WERI-Rb-1 (cell line): ENCODE data around the gene TANC1.

Experiments
- DNase-seq: peaks from one replicate; pipeline ENCODE4 v3.0.0-alpha.2; 2020
- H3K27ac ChIP-seq: fragments of 250-450 bp; sonication (Bioruptor Pico); 2 replicates; pipeline ENCODE4 v1.5.1; 2020; ENCODE audit warnings: mild to moderate bottlenecking, moderate library complexity
- H3K27me3 ChIP-seq: fragments of 250-450 bp; sonication (Bioruptor Pico); 2 replicates; pipeline ENCODE4 v1.5.1; 2021; ENCODE audit warnings: mild to moderate bottlenecking, low read depth, moderate library complexity; ENCODE audit not compliant: insufficient read depth, severe bottlenecking
- H3K36me3 ChIP-seq: fragments of 250-450 bp; sonication (Bioruptor Pico); 2 replicates; pipeline ENCODE4 v1.5.1; 2020; ENCODE audit warnings: mild to moderate bottlenecking, moderate library complexity
- H3K4me3 ChIP-seq: 2 replicates; pipeline ENCODE4 v1.5.1; 2011; ENCODE audit warnings: low read depth, mild to moderate bottlenecking, control low read depth, low read length
- H3K9me3 ChIP-seq: fragments of 250-450 bp; sonication (Bioruptor Pico); 2 replicates; pipeline ENCODE4 v1.5.1; 2021; ENCODE audit warnings: mild to moderate bottlenecking, moderate library complexity; ENCODE audit not compliant: severe bottlenecking
- TF ChIP-seq, protein P1 (sequence below): IDR thresholded peaks from 2 replicates; pipeline ENCODE4 v1.5.1; 2011; ENCODE audit warnings: low read depth, mild to moderate bottlenecking, control low read depth, inconsistent platforms, low read length

TANC1 gene

DNA sequence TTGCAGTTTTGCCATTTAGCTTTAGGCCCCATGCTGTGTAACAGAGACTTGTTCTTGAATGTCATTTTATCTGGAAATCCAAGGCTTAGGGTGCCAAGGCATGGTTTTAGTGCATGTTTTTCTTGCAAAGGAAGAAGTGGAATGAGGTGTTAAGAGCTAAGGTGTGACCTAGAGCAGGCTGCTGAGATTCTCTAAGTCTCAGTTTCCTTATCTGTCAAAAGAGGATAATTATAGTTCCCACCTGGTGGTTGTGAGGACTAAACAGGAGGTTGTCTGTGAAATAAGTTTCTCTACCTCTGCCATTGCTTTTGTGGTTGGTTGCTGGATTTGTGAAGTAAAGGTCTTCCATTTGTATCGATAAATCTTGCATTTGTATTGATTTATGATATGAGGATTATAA lies 82.0 kb downstream of the TANC1 start:
- H3K27ac ChIP-seq: no peak overlapping the region
- no peak overlapping the region for H3K4me3 ChIP-seq
- DNase-seq: no peak
- H3K36me3 ChIP-seq: no peaks in the 10 kb centered on the region
- TF ChIP-seq, protein P1, sequence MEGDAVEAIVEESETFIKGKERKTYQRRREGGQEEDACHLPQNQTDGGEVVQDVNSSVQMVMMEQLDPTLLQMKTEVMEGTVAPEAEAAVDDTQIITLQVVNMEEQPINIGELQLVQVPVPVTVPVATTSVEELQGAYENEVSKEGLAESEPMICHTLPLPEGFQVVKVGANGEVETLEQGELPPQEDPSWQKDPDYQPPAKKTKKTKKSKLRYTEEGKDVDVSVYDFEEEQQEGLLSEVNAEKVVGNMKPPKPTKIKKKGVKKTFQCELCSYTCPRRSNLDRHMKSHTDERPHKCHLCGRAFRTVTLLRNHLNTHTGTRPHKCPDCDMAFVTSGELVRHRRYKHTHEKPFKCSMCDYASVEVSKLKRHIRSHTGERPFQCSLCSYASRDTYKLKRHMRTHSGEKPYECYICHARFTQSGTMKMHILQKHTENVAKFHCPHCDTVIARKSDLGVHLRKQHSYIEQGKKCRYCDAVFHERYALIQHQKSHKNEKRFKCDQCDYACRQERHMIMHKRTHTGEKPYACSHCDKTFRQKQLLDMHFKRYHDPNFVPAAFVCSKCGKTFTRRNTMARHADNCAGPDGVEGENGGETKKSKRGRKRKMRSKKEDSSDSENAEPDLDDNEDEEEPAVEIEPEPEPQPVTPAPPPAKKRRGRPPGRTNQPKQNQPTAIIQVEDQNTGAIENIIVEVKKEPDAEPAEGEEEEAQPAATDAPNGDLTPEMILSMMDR: no peak
- no peaks in the 10 kb centered on the region for H3K9me3 ChIP-seq
- no peaks in the 10 kb centered on the region for H3K27me3 ChIP-seq

DNA sequence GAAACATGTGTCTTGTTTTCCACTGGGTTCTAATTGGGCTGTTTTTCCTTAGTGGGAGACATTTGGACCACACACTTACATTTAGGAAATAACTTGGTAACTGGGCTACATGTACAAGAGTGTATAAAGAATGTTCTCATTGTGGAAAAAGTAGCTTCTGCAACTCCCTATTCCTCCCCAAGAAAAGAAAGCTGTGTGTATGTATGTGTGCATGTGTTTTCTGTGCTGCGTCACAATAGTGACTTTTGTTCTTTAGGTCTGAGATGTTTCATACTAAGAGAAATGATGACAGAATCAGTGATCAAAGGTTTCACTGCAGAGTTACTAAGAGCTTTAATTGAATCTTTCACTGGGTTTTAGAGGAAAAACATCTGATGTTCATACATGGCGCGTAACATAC lies 82.7 kb downstream of the TANC1 start:
- DNase-seq: no peak
- no peak overlapping the region for H3K4me3 ChIP-seq
- no peak overlapping the region for H3K27ac ChIP-seq
- no peaks in the 10 kb centered on the region for H3K27me3 ChIP-seq
- no peaks in the 10 kb centered on the region for H3K9me3 ChIP-seq
- no peaks in the 10 kb centered on the region for H3K36me3 ChIP-seq
- TF ChIP-seq, protein P1: no peak

DNA sequence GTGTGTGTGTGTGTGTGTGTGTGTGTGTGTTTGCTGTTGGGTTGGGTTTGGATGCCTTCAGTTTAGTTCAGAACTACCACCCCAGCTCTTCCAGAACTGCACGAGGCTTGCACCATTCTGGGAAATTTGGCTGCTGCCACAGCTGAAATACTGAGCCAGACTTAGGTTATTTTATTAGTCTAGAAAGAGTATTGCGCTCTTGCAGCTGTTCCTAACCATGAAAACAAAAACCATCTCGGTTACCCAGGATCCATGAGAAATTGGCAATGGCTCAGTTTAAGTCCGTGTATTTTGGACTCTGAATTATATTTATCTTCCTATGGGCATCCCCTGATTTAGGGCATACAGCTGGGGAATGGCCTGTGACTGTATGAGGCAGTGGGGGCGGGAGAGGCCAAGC lies 83.2 kb downstream of the TANC1 start:
- no peak overlapping the region for H3K27ac ChIP-seq
- H3K9me3 ChIP-seq: no peaks in the 10 kb centered on the region
- no peak overlapping the region for H3K4me3 ChIP-seq
- TF ChIP-seq, protein P1: no peak
- no peaks in the 10 kb centered on the region for H3K36me3 ChIP-seq
- no peak for DNase-seq
- no peaks in the 10 kb centered on the region for H3K27me3 ChIP-seq

DNA sequence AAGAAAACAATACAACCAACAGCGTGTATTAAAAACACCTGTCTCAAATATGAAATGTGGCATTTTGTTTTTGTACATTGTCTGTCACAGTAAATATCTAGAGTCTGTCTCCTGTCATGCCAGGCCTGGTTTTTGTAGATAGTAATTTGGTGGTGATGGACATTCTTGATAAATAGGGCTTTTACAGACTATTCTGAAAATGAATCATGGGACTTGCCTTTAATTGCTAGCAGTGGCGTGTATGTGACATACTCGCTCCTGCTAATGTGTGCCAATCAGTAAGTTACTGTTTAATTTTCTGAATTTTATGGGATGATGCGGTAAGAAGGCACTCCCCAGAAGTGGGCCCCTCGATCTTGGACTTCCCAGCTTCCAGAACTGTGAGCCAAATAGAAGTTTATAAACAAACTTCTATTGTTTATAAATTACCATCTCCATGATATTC lies 83.7 kb downstream of the TANC1 start:
- no peak overlapping the region for H3K4me3 ChIP-seq
- TF ChIP-seq, protein P1: no peak
- H3K9me3 ChIP-seq: no peaks in the 10 kb centered on the region
- H3K27ac ChIP-seq: no peak overlapping the region
- no peaks in the 10 kb centered on the region for H3K27me3 ChIP-seq
- H3K36me3 ChIP-seq: no peaks in the 10 kb centered on the region
- DNase-seq: no peak

DNA sequence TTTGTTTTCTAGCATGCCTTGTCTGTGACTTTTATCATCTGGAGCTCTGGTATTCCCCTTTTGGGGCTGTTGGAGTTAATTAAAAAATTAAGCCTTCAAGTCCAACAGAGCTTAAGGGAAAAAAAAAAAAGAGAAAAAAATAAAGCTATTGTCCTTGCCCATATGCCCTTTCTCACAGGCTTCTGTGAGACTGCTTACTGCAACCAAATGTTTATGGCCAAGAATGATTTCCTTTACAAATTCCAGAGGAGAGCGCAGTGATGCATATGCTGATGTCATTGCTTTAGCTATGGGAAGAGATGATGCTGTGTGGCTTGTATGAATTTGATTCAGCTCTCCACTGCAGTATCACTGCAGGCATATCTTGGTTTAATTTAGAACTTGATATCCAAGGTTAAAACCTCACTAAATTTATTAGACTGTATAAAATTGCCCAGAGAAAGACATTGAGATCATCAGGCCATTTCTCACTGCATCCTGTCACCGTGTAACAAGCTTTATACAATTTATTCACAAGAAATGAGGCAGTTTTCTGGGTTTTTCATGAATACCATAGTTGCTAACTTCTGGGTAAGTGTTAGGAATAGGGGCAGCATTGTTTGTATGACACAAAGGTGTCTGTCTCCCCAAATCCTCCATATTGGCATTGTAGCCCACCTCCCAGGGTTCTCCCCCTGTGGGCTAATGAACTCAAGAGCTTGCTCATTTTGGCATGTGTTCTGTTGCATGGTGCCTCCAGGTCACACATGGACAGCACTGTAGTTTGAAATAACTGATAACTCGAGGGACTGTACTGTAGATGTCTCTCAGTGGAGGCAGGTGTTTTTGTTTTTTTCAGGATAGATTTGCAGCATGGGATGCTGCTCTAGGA lies 85.0 kb downstream of the TANC1 start:
- no peak for DNase-seq
- H3K36me3 ChIP-seq: no peaks in the 10 kb centered on the region
- TF ChIP-seq, protein P1: no peak
- no peaks in the 10 kb centered on the region for H3K9me3 ChIP-seq
- H3K27ac ChIP-seq: peak overlapping the region; percentile 28
- no peak overlapping the region for H3K4me3 ChIP-seq
- no peaks in the 10 kb centered on the region for H3K27me3 ChIP-seq

DNA sequence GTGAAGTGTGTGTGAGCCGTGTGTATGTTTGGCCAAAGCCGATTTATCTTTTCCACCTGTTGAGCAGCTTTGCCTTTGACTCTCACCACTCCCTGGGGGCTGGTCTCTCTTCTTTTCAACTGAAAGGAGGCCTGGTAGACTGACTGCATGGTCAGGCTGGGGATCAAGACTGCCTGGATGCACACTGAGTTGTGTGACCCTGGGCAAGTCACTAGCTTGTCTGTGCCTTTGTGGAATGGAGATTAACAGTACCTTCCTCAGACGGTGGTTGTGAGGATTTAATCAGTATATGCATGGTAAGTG lies 85.5 kb downstream of the TANC1 start:
- Histone ChIP-seq H3K36me3 (no peaks in the 10 kb centered on the region), H3K4me3 (no peak overlapping the region), H3K27ac (peak overlapping the region; percentile 28), H3K9me3 (no peaks in the 10 kb centered on the region), H3K27me3 (no peaks in the 10 kb centered on the region)
- TF ChIP-seq, protein P1: no peak
- peak; percentile 80 for DNase-seq
